ENCODE data around the gene GAP43. TPM values are rescaled to one million over a fixed set of nuclear protein-coding genes. Genes with fewer than 3 reads are reported as not detected.
A peak's percentile ranks its signal among the peaks of the same experiment; 100 is the strongest.

GAP43 gene
- total RNA-seq, 1 donor from 2014 or later, result 46.5 TPM

DNA sequence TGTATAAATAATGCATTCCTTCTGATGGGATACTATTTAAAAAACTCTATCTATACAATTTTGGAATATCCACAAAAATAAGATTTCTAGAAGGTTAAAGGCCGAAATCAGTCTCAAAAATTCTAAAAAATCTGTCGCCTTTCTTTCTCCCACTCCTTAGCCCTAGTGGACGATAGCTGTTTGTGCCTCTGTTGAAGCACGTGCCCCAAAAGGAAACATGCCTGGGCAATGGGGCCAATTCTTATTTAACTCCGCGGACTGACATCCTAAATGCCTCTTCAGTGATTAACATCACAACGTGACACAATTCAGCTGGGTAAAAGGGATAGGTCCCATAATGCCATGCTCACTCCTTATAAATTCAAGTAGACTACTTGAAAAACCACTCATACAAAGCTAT lies 65.1 kb downstream of the GAP43 start:
- Mint-ChIP-seq H3K4me3 (no peak overlapping the region), H3K27me3 (no peaks in the 10 kb centered on the region), H3K9me3 (no peaks in the 10 kb centered on the region), H3K27ac (no peak overlapping the region), H3K4me1 (ENCODE audit: unreplicated experiment) (peaks cover 20% of the 10 kb centered on the region), H3K36me3 (no peaks in the 10 kb centered on the region)
- TF ChIP-seq, protein P1, sequence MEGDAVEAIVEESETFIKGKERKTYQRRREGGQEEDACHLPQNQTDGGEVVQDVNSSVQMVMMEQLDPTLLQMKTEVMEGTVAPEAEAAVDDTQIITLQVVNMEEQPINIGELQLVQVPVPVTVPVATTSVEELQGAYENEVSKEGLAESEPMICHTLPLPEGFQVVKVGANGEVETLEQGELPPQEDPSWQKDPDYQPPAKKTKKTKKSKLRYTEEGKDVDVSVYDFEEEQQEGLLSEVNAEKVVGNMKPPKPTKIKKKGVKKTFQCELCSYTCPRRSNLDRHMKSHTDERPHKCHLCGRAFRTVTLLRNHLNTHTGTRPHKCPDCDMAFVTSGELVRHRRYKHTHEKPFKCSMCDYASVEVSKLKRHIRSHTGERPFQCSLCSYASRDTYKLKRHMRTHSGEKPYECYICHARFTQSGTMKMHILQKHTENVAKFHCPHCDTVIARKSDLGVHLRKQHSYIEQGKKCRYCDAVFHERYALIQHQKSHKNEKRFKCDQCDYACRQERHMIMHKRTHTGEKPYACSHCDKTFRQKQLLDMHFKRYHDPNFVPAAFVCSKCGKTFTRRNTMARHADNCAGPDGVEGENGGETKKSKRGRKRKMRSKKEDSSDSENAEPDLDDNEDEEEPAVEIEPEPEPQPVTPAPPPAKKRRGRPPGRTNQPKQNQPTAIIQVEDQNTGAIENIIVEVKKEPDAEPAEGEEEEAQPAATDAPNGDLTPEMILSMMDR (conservative IDR thresholded peaks at IDR 0.05), result no peak
- DNase-seq (ENCODE audit: extremely low spot score, unreplicated experiment), result no peak

DNA sequence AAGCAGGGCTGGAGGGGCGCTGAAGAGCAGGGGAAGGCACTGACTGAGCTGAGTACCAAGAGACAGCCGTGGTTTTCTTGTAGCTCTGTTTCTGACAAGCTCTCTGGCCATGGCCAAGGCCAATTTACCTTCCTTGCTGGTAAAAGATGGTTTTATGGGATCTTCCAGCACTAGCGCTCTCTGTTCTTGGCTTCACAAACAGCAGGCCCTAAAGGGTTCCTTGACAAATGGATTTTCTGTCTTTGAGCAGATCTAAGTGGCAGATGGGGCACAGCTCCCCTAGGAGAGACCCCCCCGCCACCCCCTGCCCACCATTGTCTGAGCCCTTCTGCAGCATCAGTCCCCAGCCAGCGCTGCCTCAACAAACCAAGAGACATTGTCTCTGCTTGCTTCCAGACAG lies 66.6 kb downstream of the GAP43 start:
- TF ChIP-seq, protein P1 (conservative IDR thresholded peaks at IDR 0.05), result no peak
- Mint-ChIP-seq H3K9me3 (no peaks in the 10 kb centered on the region), H3K4me3 (no peak overlapping the region), H3K27ac (no peak overlapping the region), H3K36me3 (no peaks in the 10 kb centered on the region), H3K27me3 (no peaks in the 10 kb centered on the region), H3K4me1 (ENCODE audit: unreplicated experiment) (peaks cover 15% of the 10 kb centered on the region)
- DNase-seq (ENCODE audit: extremely low spot score, unreplicated experiment), result no peak

DNA sequence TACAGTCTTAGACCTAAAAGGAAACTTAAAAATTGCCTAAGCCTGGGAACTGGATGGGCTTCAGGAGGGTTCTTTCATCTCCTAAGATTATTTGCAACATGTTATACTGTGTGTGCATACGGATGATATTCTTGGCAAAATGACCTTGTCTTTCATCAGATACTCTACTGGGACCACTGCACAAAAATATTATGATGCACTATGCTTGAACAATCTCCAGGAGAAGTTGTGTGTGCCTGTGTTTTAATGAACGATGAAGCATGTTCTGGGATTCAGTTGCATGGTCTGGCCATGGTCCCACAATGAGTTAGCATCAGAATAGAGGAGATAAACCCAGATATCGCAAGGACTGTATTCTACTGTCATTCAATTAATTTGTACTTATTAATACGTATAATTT lies 68.7 kb downstream of the GAP43 start:
- Mint-ChIP-seq H3K4me3 (no peak overlapping the region), H3K4me1 (ENCODE audit: unreplicated experiment) (peaks cover 14% of the 10 kb centered on the region), H3K9me3 (no peaks in the 10 kb centered on the region), H3K27ac (no peak overlapping the region), H3K27me3 (no peaks in the 10 kb centered on the region), H3K36me3 (no peaks in the 10 kb centered on the region)
- TF ChIP-seq, protein P1 (conservative IDR thresholded peaks at IDR 0.05), result no peak
- no peak for DNase-seq (ENCODE audit: extremely low spot score, unreplicated experiment)

DNA sequence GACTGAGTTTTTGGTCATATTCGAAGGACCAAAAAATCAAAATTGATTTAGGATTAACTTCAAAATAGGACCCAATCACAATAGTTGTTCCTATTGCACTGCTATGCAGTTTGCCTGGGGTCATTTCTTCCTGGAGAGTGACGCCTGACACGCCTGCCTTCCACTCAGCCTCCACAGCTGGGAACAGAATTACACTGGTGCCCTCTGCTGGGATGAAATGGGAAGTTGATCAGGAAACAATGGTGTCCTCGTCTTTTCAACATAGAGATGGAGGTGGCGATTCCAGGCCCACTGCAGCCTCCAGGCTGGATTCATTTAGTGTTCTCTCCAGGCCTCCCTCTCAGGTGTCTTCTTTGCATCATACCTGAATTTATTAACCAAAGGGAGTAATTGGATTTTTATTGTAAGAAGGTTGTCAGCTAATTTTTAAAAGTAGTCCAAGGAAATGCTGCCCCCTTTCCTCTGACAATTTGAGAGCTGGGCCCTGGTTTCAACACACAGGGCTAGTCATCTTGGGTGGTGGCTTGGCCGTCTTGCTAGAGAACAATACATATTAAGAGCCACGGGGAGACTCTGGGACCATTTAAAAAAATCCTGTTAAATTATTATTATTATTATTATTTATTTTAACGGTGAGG lies 69.7 kb downstream of the GAP43 start:
- Mint-ChIP-seq H3K27ac (no peak overlapping the region), H3K4me3 (no peak overlapping the region), H3K27me3 (no peaks in the 10 kb centered on the region), H3K9me3 (no peaks in the 10 kb centered on the region), H3K36me3 (no peaks in the 10 kb centered on the region), H3K4me1 (ENCODE audit: unreplicated experiment) (peaks cover 14% of the 10 kb centered on the region)
- TF ChIP-seq, protein P1 (conservative IDR thresholded peaks at IDR 0.05), result peak; percentile 91
- peak; percentile 77 for DNase-seq (ENCODE audit: extremely low spot score, unreplicated experiment)

DNA sequence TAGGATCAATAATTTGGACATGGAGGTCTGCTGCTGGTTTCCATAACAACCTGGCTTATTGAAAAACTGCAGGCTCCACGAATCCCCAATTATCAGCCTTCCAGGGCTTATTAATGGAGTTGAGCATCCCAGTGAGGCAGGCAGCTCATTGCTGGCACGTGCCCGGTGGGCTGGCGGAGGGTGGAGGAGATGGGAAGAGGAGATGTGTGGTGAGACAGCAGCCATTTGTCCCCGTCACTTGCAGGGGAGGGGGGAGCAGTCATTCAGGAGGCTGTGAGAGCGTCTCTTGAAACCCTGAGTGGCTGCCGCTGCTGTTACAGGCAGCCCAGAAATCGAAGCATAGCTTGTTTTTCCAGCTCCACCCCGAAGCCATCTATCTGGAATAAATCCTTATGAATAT lies 70.6 kb downstream of the GAP43 start:
- Mint-ChIP-seq H3K9me3 (no peaks in the 10 kb centered on the region), H3K4me1 (ENCODE audit: unreplicated experiment) (peaks cover 14% of the 10 kb centered on the region), H3K4me3 (no peak overlapping the region), H3K36me3 (no peaks in the 10 kb centered on the region), H3K27me3 (no peaks in the 10 kb centered on the region), H3K27ac (no peak overlapping the region)
- TF ChIP-seq, protein P1 (conservative IDR thresholded peaks at IDR 0.05), result no peak
- no peak for DNase-seq (ENCODE audit: extremely low spot score, unreplicated experiment)

DNA sequence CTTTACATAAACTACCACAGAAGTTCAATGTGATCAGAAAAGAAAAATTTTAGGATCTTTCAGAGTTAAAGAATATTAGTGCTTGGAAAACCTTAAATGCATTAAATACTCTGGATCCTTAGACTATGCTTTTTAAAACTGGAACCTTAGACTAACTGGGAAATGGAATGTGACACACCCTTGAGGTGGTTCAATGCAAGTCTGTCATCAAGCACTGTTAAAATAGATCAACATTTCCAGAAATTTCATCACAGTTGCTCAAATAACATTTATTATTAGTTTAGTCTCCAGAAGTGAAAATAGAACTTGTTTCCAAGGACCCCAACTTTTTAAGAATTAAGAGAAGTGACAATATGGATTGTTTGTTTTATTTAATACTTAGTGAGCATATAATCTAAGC lies 71.8 kb downstream of the GAP43 start:
- Mint-ChIP-seq H3K9me3 (no peaks in the 10 kb centered on the region), H3K4me1 (ENCODE audit: unreplicated experiment) (peaks cover 18% of the 10 kb centered on the region), H3K4me3 (no peak overlapping the region)

More for the DNA sequence above, 71.8 kb downstream of the GAP43 start:
- no peaks in the 10 kb centered on the region for H3K36me3 Mint-ChIP-seq
- H3K27ac Mint-ChIP-seq, result no peak overlapping the region
- no peak for DNase-seq (ENCODE audit: extremely low spot score, unreplicated experiment)
- H3K27me3 Mint-ChIP-seq, result no peaks in the 10 kb centered on the region
- TF ChIP-seq, protein P1 (conservative IDR thresholded peaks at IDR 0.05), result no peak
